Sigmoid colon (tissue), 7 donors: Measurements from ENCODE around the gene ATP9A. TPM values are rescaled to one million over a fixed set of nuclear protein-coding genes. Genes with fewer than 3 reads are reported as not detected.

Source experiments
- DNase-seq: peaks from one replicate; pipeline ENCODE4 v3.0.0-alpha.2; 2019
- H3K27ac ChIP-seq, 4 donors: fragments of 200-600 bp; sonication (generic); one replicate each; pipeline ENCODE4 v1.5.1; 2016 to 2019; ENCODE audit warnings: mild to moderate bottlenecking in 1 of 4
- H3K27me3 ChIP-seq, 3 donors: fragments of 200-600 bp; sonication (generic); one replicate each; pipeline ENCODE4 v1.5.1; 2019; ENCODE audit warnings: mild to moderate bottlenecking in 1 of 3
- H3K36me3 ChIP-seq, 4 donors: fragments of 200-600 bp; sonication (generic); one replicate each; pipeline ENCODE4 v1.5.1; 2016 to 2019
- H3K4me1 ChIP-seq, 4 donors: fragments of 200-600 bp; sonication (generic); one replicate each; pipeline ENCODE4 v1.5.1; 2017 to 2019
- H3K4me3 ChIP-seq, 4 donors: fragments of 200-600 bp; sonication (generic); one replicate each; pipeline ENCODE4 v1.5.1; 2017 to 2019; ENCODE audit warnings: mild to moderate bottlenecking in 2 of 4, moderate library complexity in 1 of 4
- H3K9me3 ChIP-seq, 4 donors: fragments of 200-600 bp in 3 of 4; sonication (generic) in 3 of 4; one replicate each; pipeline versions ENCODE4 v1.5.1 to v1.6.1; 2013 to 2019
- EP300 ChIP-seq, 4 donors: sonication (generic); formaldehyde crosslinking; IDR thresholded peaks; one replicate each; pipeline ENCODE4 v1.6.1; 2017; ENCODE audit warnings: antibody characterized with exemption in 4 of 4
- POLR2A ChIP-seq, 2 donors: fragments of 450-650 bp; IDR thresholded peaks; one replicate each; pipeline ENCODE4 v1.6.1; 2016; ENCODE audit warnings: antibody characterized with exemption in 2 of 2, mild to moderate bottlenecking in 2 of 2, moderate library complexity in 2 of 2
- POLR2AphosphoS5 ChIP-seq, 4 donors: sonication (generic); formaldehyde crosslinking; IDR thresholded peaks; one replicate each; pipeline ENCODE4 v1.6.1; 2017; ENCODE audit warnings: antibody characterized with exemption in 4 of 4
- WGBS, 2 donors: extraction: QIAGEN DNeasy Blood & Tissue Kit; methylation state at CpG; one replicate each; pipeline ENCODE4 v1.1.7; 2013; 5-methylcytosine and 5-hydroxymethylcytosine counted together
- intact Hi-C: fragments of 100-400 bp; cut with DNase I; formaldehyde crosslinking; loops from one replicate; pipeline ENCODE4 v1.15.1; 2023
- polyA plus RNA-seq, 3 donors: library from polyadenylated mRNA; stranded (reverse); fragments of 200-250 nt; gene quantifications; one replicate each; pipeline ENCODE4 v1.2.3, GENCODE V29; 2013
- total RNA-seq, 4 donors: library from RNA; depleted of rRNA; stranded (reverse); fragments of >200 nt; gene quantifications; one replicate each; pipeline ENCODE4 v1.1.0, GENCODE V29; 2016
- TF ChIP-seq, protein P1 (sequence below), 4 experiments: fragments of 450-650 bp in 3 of 4; fragments of 200-600 bp in 1 of 4; IDR thresholded peaks; one replicate each; pipeline ENCODE4 v1.5.1; 2016 to 2019; ENCODE audit warnings: antibody characterized with exemption in 4 of 4, mild to moderate bottlenecking in 3 of 4, moderate library complexity in 2 of 4
- donor health status: healthy with polysubstance abuse.
- donor health status: Bipolar disorder and iron deficiency.
- donor health status: healthy.

Gene ATP9A
- total and polyA plus RNA-seq, 7 donors = 4.2 to 34.8 (median 31.0) TPM

DNA sequence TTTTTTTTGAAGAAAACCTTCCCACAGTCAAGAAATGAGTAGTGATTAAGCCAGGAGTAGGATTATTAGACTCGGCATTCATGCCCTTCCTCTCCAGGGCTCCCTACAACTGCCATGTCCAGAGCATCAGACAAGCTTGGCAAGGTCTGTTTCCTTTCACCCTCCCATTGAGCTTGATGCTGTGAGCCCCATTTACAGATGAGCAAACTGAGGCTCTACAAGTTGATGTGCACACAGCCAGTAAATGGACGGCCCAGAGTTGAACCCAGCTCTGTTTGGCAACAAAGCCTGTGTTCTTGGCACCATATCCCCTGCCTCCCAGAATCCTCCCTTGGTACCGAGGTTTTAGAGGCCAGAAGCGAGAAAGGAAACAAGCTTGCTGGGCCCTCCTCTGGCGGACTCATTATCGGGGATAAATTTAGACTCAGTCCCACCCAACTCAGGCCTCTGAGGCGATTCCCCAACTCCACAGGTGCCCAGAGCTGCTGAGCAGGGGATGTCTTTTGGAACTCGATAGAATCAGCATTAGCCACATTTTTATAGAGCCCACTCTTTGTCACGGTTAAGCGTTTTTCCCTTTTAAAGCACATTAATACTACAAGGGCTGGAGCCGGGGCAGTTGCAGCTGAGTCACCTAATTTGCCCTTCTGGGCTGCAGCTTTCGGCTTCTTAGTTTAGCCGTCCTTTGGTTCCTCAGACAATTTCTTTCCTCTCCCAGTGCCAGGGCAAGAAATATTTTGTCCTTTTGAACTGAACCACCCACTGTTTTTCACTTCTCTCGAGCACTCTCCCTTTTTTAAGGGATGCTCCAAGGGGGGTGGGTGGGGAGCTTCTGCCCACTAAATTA lies 202.7 kb downstream of the ATP9A start:
- H3K4me3 ChIP-seq = no peak overlapping the region
- no peaks in the 10 kb centered on the region for H3K36me3 ChIP-seq
- intact Hi-C loops = no loop called here
- peaks cover 0 to 50% (median 44%) of the 10 kb centered on the region in 4 donors for H3K4me1 ChIP-seq
- H3K9me3 ChIP-seq = no peaks in the 10 kb centered on the region
- 42 to 54% methylated on average over 14 of the region's 14 CpGs for WGBS, 2 donors
- peak overlapping the region; percentile 59 to 67 (median 64) for H3K27ac ChIP-seq
- no peak for DNase-seq
- TF ChIP-seq, protein P1, sequence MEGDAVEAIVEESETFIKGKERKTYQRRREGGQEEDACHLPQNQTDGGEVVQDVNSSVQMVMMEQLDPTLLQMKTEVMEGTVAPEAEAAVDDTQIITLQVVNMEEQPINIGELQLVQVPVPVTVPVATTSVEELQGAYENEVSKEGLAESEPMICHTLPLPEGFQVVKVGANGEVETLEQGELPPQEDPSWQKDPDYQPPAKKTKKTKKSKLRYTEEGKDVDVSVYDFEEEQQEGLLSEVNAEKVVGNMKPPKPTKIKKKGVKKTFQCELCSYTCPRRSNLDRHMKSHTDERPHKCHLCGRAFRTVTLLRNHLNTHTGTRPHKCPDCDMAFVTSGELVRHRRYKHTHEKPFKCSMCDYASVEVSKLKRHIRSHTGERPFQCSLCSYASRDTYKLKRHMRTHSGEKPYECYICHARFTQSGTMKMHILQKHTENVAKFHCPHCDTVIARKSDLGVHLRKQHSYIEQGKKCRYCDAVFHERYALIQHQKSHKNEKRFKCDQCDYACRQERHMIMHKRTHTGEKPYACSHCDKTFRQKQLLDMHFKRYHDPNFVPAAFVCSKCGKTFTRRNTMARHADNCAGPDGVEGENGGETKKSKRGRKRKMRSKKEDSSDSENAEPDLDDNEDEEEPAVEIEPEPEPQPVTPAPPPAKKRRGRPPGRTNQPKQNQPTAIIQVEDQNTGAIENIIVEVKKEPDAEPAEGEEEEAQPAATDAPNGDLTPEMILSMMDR (IDR thresholded peaks at IDR 0.05) = no peak
- TF ChIP-seq EP300 (IDR thresholded peaks at IDR 0.05) = no peak
- TF ChIP-seq POLR2A (IDR thresholded peaks at IDR 0.05) = no peak
- no peak for TF ChIP-seq POLR2AphosphoS5 (IDR thresholded peaks at IDR 0.05)
- no peaks in the 10 kb centered on the region for H3K27me3 ChIP-seq

DNA sequence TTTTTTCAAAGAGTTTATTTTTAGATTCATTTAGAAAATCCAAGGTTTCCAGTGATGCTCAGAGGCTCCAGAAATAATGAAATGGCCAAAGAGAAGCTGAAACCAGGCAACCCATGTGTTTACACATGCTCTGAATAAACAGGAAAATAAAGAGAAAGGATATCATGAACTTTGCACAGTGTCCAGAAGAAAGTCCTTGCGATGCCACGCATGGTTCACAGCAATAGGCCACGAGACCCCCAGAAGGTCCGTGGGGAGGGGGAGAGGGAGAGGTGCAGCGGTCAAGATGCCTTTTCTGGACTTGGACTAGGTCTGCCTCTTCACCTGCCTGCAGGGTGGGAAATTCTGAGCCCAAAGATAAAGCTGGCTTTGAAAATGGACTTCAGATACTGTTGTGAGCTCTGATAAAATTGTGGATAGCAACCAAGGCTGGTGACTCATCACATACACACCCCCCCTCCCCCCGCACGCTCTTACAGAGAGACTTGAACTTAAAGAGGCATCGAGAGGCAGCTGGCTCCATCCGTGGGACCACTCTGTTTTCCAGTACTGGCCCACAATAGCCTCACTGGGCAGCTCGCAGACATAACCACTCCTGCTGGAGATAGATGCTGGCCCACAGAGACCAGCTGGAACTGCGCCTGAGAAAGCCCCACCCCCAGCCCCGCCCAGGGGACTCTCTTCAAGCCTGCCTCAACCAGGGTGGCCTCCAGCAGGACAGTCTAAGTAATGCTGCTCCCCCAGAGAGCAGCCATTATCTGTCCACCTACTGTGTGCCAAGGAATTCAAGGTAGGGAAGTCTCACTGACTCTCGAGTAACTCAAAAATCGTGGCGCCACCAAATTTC lies 204.5 kb downstream of the ATP9A start:
- Histone ChIP-seq H3K9me3 (no peaks in the 10 kb centered on the region), H3K4me1 (peaks cover 0 to 57% (median 49%) of the 10 kb centered on the region in 4 donors), H3K27me3 (no peaks in the 10 kb centered on the region), H3K27ac (peak overlapping the region; percentile 83 to 92 (median 86)), H3K4me3 (peak overlapping the region in 3 of 4 donors; percentile 45 to 57 (median 53)), H3K36me3 (no peaks in the 10 kb centered on the region)
- 25 to 40% methylated on average over 15 of the region's 15 CpGs for WGBS, 2 donors
- intact Hi-C loops = loop anchor here (2.0 kb wide), 2 partner anchors 31 to 117 kb away; no protein-coding TSS in a partner anchor
- TF ChIP-seq POLR2AphosphoS5 (IDR thresholded peaks at IDR 0.05) (peak in 3 of 4 donors; percentile 14 to 35 (median 22)), POLR2A (IDR thresholded peaks at IDR 0.05) (no peak), EP300 (IDR thresholded peaks at IDR 0.05) (no peak)
- peak; percentile 86 for DNase-seq

DNA sequence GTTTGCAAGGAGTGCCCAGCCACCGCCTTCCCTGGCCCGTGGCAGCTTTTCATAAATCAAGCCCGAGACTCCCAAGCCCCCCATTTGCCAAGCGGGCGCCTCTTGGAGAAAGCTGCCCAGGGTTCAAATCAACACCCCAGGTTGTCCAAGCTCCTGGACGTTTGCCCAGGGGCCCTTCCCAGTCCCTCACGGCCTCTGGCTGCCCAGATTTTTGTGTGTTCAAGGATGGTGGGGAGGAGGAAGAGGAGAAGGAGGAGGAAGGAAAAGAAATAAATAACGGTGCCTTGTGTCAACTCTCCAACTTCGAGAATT lies 205.1 kb downstream of the ATP9A start:
- 2% methylated on average over 9 of the region's 9 CpGs for WGBS, 2 donors
- no peaks in the 10 kb centered on the region for H3K9me3 ChIP-seq
- DNase-seq = no peak
- peaks cover 0 to 57% (median 49%) of the 10 kb centered on the region in 4 donors for H3K4me1 ChIP-seq
- peak overlapping the region; percentile 20 to 57 (median 49) for H3K4me3 ChIP-seq
- no peak for TF ChIP-seq POLR2A (IDR thresholded peaks at IDR 0.05)
- no peak for TF ChIP-seq EP300 (IDR thresholded peaks at IDR 0.05)
- TF ChIP-seq POLR2AphosphoS5 (IDR thresholded peaks at IDR 0.05) = no peak
- TF ChIP-seq, protein P1 (IDR thresholded peaks at IDR 0.05) = no peak
- no peaks in the 10 kb centered on the region for H3K36me3 ChIP-seq
- intact Hi-C loops = loop anchor here (2.0 kb wide), 2 partner anchors 32 to 116 kb away; no protein-coding TSS in a partner anchor
- peak overlapping the region; percentile 83 to 92 (median 86) for H3K27ac ChIP-seq
- no peaks in the 10 kb centered on the region for H3K27me3 ChIP-seq

DNA sequence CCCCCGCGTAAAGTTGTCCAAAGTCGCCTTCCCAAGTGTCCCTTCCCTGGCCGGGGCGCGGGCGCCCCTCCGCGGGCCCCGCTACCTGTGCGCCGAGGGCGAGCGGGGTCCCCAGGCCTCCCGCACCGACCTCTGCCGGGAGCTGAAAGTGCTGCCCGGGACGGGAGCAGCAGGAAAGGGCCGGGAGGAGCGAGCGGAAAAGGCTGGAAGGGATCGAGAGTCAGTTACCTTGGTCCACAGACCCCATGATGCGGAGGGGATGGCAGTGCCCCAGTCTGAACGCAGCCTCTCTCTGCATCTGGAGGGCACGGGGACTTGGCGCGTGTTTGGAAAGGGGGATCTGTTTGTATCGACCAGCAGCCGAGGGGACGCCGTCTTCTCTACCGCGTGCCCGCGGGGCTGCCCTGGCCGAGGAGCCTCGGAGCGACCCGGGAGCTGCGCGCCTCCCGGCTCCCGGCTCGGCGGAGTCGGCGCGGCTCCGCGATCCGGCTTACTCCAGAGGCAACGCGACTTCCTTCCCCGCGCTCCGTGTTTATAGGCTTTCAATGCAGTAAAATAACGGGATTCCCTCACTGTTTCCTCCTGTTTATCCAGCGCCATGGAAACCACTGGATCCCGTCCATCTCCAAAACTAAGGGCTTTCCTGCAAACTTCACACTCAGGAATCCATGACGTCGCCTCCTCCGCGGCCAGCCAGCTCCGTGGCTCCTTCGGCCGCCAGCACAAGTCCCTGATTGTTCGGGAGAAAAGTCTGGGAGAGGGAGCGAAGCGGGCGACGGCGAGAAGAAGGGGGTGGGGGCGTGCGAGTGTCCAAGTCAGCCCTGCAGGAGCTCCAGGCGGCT lies 205.6 kb downstream of the ATP9A start:
- peak overlapping the region; percentile 83 to 92 (median 86) for H3K27ac ChIP-seq
- peaks cover 0 to 57% (median 49%) of the 10 kb centered on the region in 4 donors for H3K4me1 ChIP-seq
- DNase-seq = peak; percentile 94
- WGBS, 2 donors = 1 to 2% methylated on average over 76 of the region's 76 CpGs
- H3K36me3 ChIP-seq = no peaks in the 10 kb centered on the region
- no peaks in the 10 kb centered on the region for H3K9me3 ChIP-seq
- peak overlapping the region; percentile 20 to 57 (median 49) for H3K4me3 ChIP-seq
- intact Hi-C loops = loop anchor here (2.0 kb wide), 2 partner anchors 32 to 116 kb away; no protein-coding TSS in a partner anchor
- no peak for TF ChIP-seq EP300 (IDR thresholded peaks at IDR 0.05)
- TF ChIP-seq POLR2AphosphoS5 (IDR thresholded peaks at IDR 0.05) = peak; percentile 33 to 91 (median 84)
- TF ChIP-seq POLR2A (IDR thresholded peaks at IDR 0.05) = peak; percentile 17 to 33
- no peaks in the 10 kb centered on the region for H3K27me3 ChIP-seq

DNA sequence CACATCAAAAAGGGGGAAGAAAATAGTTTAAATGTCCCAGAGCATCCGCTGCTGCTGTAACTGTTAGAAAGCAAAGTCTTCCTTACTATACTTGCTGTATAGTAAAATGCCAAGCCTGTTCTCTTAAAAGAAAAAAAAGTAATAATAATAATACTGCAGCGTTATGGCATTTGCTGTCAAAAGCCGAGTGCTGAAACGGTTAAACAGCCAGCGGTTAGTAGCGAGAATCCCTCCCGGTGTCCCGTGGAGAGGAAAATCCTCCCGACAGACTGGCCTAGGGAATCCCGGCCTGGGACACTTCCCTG lies 206.2 kb downstream of the ATP9A start:
- Histone ChIP-seq H3K9me3 (no peaks in the 10 kb centered on the region), H3K27me3 (no peaks in the 10 kb centered on the region), H3K4me1 (peaks cover 0 to 57% (median 49%) of the 10 kb centered on the region in 4 donors), H3K36me3 (no peaks in the 10 kb centered on the region), H3K4me3 (peak overlapping the region; percentile 20 to 57 (median 49)), H3K27ac (peak overlapping the region; percentile 83 to 92 (median 86))
- DNase-seq = no peak
- TF ChIP-seq POLR2AphosphoS5 (IDR thresholded peaks at IDR 0.05) (no peak), POLR2A (IDR thresholded peaks at IDR 0.05) (no peak), EP300 (IDR thresholded peaks at IDR 0.05) (no peak)
- TF ChIP-seq, protein P1 (IDR thresholded peaks at IDR 0.05) = no peak
- WGBS, 2 donors = 0% methylated on average over 10 of the region's 10 CpGs
- intact Hi-C loops = loop anchor here (2.0 kb wide), 2 partner anchors 33 to 115 kb away; no protein-coding TSS in a partner anchor
